Type B pancreatic cell (in vitro differentiated cells): ENCODE data around the gene NACC2. TPM values are rescaled to one million over a fixed set of nuclear protein-coding genes. Genes with fewer than 3 reads are reported as not detected.

ENCODE experiments used
- DNase-seq: peaks from one replicate; pipeline ENCODE4 v3.0.0; 2021; ENCODE audit warnings: mixed read lengths; ENCODE audit not compliant: unreplicated experiment; ENCODE audit errors: extremely low spot score
- H3K27ac Mint-ChIP-seq: 2 replicates; pipeline ENCODE4 v1.8.0; 2021; ENCODE audit warnings: mild to moderate bottlenecking, mixed read lengths
- H3K27me3 Mint-ChIP-seq: 2 replicates; pipeline ENCODE4 v1.8.0; 2021; ENCODE audit warnings: mixed read lengths
- H3K36me3 Mint-ChIP-seq: 2 replicates; pipeline ENCODE4 v1.8.0; 2021; ENCODE audit warnings: mixed read lengths
- H3K4me1 Mint-ChIP-seq: one replicate; pipeline ENCODE4 v1.8.0; 2021; ENCODE audit warnings: mixed read lengths; ENCODE audit not compliant: unreplicated experiment
- H3K4me3 Mint-ChIP-seq: 2 replicates; pipeline ENCODE4 v1.8.0; 2021; ENCODE audit warnings: mild to moderate bottlenecking, mixed read lengths
- H3K9me3 Mint-ChIP-seq: 2 replicates; pipeline ENCODE4 v1.8.0; 2021; ENCODE audit warnings: mixed read lengths
- CTCF ChIP-seq: fragments of 200-600 bp; sonication (generic); conservative IDR thresholded peaks from 2 replicates; pipeline ENCODE4 v1.5.0; 2021; ENCODE audit warnings: antibody characterized with exemption, mild to moderate bottlenecking
- total RNA-seq: library from RNA; stranded (reverse); gene quantifications from 2 replicates; pipeline ENCODE4 v1.2.1, GENCODE V29; 2021; ENCODE audit warnings: low replicate concordance

Gene NACC2
- total RNA-seq, 1 donor from 2014 or later: 9.3 TPM

- Mint-ChIP-seq H3K27me3 (no peaks in the 10 kb centered on the region), H3K36me3 (peaks cover 4% of the 10 kb centered on the region), H3K27ac (no peak overlapping the region), H3K4me3 (no peak overlapping the region), H3K9me3 (no peaks in the 10 kb centered on the region), H3K4me1 (no peaks in the 10 kb centered on the region)
- DNase-seq: peak; percentile 40
- no peak for TF ChIP-seq CTCF
These were observed 74.4 kb downstream of the NACC2 start for GRCh38 chr9:136020671-136021070.

DNA sequence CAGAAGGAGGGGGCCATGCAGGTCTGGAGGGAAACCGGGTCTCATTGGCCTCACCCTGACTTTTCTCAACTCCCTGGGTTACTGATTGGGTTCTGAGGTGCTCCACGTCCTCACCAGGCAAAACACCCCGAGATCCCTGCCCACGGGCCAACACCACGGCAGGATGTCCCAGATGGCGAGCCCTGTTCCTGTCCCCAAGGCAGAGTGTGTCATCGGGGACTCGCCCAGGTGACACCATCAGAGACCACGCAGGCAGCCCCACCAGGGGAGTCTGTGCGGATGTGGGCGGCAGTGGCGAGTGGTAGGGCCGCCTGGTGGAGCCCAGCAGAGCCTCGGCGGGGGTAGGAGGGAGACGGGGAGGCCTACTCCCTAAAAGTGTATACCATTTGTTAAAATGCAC is 74.9 kb downstream of the NACC2 start:
- Mint-ChIP-seq H3K36me3 (peaks cover 4% of the 10 kb centered on the region), H3K27ac (no peak overlapping the region), H3K27me3 (no peaks in the 10 kb centered on the region), H3K4me1 (no peaks in the 10 kb centered on the region), H3K4me3 (no peak overlapping the region), H3K9me3 (no peaks in the 10 kb centered on the region)
- TF ChIP-seq CTCF: no peak
- DNase-seq: peak; percentile 57

GRCh38 chr9:136019681-136020060 is 75.4 kb downstream of the NACC2 start:
- no peak overlapping the region for H3K27ac Mint-ChIP-seq

GRCh38 chr9:136019041-136019680 is 75.9 kb downstream of the NACC2 start:
- peaks cover 1% of the 10 kb centered on the region for H3K36me3 Mint-ChIP-seq
- H3K9me3 Mint-ChIP-seq: no peaks in the 10 kb centered on the region
- H3K4me1 Mint-ChIP-seq: no peaks in the 10 kb centered on the region
- no peak for TF ChIP-seq CTCF
- H3K4me3 Mint-ChIP-seq: no peak overlapping the region
- peak; percentile 53 for DNase-seq
- H3K27ac Mint-ChIP-seq: no peak overlapping the region
- no peaks in the 10 kb centered on the region for H3K27me3 Mint-ChIP-seq

More at GRCh38 chr9:136019681-136020060, 75.4 kb downstream of the NACC2 start:
- H3K4me1 Mint-ChIP-seq: no peaks in the 10 kb centered on the region
- no peak for DNase-seq
- no peak overlapping the region for H3K4me3 Mint-ChIP-seq
- peaks cover 4% of the 10 kb centered on the region for H3K36me3 Mint-ChIP-seq
- H3K27me3 Mint-ChIP-seq: no peaks in the 10 kb centered on the region
- H3K9me3 Mint-ChIP-seq: no peaks in the 10 kb centered on the region
- no peak for TF ChIP-seq CTCF

DNA sequence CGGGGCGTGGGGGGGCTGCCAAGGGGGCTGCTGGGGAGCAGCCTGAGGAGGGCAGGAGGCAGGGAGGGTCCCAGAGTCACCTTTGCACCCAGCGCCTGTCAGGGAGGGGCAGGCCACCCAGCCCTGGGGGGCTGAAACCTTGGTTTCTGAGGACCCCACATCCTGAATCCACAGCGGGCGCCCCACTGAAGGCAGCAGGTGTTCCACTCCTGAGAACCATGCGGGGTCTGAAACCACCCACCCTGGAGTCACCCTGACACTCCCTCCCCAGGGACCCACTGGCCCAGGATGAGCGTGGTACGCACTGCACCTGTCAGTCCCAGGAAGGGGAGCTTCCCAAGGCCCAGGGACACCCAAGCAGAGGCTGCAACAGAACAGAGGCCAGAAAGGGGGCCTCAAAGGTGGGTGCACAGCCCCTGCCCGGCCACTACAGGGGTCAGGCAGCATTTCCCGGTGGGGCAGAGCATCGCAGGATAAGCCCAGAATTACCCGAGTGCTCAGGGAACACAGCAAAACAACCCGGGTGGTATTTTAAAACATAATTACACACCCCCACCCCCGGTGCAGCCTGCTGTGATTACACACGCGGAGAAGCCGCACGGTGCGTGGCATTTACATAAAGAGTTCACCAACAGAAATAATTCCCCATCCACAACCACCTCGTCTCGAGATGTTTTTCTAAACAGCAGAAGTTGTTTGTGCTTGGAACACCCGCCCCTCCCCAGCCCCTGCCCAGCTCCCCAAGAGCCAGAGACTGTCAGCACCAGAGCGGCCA is 76.6 kb downstream of the NACC2 start:
- Mint-ChIP-seq H3K4me3 (no peak overlapping the region), H3K27me3 (no peaks in the 10 kb centered on the region), H3K36me3 (no peaks in the 10 kb centered on the region), H3K4me1 (no peaks in the 10 kb centered on the region), H3K27ac (no peak overlapping the region), H3K9me3 (no peaks in the 10 kb centered on the region)
- TF ChIP-seq CTCF: no peak
- peak; percentile 65 for DNase-seq
